HG03159 (cell line): ENCODE measurements around the gene NEURL1B.
"Not testable (repeated sequence)": the region's sequence is repeated elsewhere in the genome, so short reads cannot be mapped to it uniquely, and the experiment has no call there.

Experiments used
- ATAC-seq: cut with Tn5 transposase; IDR thresholded peaks from one replicate; pipeline ENCODE4 v1.9.1; 2021; ENCODE audit warnings: mild to moderate bottlenecking, moderate library complexity; ENCODE audit not compliant: unreplicated experiment

NEURL1B gene

DNA sequence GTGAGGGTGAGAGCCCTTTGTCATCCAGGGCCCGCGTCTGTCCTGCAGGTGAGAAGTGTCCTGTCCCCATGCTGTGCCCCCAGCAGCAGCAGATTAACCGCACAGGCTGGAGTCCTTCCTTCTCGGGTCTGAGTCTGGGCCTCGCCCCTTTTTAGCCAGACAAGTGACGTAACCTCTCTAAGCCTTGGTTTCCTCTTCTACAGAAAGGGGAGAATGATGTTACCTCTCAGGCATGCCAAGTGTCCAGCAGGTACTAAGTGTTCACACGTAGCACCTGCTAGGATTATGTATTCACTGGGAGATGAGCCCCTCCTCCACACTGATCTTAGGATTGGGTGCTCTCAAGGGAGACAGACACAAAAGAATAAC lies 6.9 kb downstream of the NEURL1B start:
- no peak for ATAC-seq

DNA sequence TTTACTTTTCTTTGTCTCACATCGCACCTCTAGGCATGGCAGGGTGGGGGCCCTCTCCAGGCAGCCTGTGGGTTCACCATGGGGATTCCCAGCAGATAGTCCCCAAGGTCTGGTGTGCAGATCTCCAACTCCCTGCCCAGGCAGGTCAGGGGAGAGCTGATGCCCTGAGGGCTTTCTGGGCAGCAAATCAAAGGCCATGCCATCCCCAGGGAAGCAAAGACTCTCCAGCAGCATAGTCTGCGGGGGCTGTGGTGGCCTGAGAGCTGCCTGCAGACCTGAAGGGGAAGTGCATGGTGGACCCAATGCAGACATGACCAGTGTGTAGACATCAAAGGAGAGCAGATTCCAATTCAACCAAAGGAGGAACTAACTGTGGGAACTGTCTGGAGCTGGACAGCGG lies 7.7 kb downstream of the NEURL1B start:
- no peak for ATAC-seq

DNA sequence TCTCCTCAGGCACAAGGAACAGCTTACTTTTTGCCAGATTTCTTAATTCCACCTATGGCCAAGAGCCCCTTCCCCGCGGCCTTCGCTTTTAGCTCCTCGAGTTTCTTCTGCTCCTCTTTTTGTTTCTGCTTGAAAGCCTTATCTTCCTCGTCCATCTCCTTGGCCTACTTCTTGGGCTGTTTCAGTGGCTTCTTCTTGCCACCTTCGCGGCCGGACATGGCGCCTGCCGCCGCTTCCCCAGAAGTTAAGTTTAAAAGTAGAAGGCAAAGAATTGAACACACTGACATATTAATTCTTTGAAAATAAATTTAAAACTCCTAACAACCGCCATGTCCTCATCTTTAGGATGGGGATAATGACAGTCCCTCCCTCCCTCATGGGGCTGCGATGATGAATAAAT lies 15.4 kb downstream of the NEURL1B start:
- not testable (repeated sequence) for ATAC-seq

DNA sequence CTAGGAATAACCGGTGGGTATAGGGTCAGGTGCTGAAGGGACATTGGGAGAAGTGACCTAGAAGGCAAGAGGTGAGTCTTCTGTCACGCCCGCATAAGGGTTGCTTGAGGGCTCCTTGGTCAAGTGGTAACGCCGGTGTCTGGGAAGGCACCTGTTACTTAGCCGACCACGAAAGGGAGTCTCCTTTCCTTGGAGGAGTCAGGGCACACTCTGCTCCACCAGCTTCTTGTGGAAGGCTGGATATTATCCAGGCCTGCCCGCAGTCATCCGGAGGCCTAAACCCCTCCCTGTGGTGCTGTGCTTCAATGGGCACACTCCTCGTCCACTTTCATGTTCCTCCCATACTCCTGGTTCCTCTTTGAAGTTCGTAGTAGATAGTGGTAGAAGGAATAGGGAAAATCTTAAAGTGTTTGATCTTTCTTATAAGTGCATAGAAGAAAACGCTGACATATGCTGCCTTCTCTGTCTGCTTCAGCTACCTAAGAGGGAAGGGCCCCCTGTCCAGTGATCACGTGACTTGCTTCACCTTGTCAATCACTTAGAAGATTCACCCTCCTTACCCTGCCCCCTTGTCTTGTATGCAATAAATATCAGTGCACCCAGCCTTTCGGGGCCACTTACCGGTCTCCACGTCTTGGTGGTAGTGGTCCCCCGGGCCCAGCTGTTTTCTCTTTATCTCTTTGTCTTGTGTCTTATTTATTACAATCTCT lies 16.6 kb downstream of the NEURL1B start:
- ATAC-seq = not testable (repeated sequence)

DNA sequence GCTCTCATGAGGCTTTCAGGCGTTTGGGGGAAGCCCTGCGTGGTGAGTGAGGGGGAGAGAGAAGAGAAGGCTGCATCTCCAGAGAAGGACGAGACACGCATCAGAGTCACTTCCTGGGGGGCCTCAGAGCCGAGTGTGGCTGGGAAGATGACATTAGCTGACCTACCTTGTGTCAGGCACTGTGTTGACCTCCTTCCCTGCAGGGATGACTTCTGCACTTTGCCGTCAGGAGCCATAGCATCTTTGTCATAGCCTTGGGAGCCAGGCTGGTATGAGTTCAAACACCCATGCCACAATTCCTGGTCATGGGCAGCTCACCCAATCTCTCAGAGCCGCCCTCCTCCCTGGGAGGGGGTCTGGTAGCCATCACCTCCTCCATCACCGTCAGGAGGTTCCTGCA lies 17.3 kb downstream of the NEURL1B start:
- ATAC-seq = no peak

DNA sequence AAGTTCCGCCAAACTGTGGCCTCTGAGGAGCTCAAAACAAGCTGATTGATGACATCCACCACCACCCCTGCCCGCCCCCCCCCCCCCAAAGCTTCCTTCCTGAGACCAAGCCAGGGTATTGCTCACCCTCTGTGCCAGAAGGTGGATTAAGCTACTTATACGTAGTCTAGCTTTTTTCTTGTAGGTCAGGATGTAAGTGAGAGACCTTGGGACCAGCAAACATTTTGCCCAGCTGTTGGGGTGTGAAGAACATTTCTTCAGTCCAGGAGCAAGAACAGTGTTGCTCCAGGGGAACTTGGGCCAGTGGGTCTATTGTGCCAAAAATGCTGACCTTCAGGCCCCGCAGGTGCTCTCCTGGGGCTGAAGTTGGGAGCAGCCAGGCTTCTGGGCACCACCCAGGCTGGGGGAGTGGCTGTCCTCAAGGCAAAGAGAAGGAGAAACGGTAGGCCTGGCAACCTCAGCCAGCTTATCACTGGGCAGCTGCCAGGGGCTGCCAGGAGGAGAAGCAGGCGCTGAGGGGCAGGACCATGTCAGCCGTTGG lies 18.0 kb downstream of the NEURL1B start:
- ATAC-seq = no peak

DNA sequence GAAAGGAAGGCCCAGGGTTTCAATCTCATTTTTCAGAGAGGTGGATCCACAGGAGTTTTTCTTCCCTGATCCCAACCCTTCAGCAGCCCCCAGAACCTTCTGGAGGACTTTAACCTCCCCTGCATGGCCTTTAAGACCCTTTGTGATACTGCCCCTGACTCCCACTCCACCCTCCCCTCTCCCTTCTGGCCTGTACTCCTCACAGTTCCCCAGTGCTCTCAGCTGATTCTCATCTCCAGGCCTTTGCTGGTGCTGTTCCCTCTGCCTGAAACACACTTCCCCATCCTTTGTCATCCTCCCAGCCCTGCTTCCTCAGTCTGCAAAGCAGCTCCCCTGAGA lies 18.5 kb downstream of the NEURL1B start:
- ATAC-seq = no peak

DNA sequence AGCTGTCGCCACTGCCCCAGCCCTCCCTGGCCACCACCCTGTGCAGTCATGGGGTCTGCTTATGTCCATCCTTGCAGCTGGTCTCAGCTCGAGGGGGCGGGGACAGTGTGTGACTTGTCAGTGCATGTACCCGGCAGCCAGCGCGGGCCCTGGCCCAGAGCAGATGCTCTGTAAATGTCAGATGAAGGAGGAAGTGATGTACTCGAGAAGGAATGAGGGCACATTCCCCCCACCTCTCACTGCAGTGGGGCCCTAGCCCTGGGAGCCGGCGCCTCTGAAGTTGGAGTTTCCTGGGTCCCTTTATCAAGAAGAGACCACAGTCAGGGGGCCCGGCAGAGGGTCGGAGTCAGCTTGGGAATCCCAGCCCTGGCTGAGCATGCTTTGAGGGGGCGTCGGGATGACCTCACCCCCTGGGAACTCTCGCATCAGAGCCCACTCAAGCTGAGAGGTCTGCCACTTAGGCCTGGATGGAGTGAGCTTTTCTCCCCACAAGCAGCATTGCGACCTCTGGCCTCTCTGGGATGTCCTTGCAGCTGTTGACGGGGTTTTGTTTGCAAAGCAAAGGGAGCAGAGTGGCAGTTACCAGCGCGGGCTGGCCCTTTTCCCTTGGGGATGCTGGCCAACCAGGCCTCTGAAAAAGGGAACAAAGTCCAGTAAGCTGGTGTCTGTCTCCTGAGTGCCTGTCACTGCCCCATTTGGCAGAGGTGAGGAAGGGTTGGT lies 19.0 kb downstream of the NEURL1B start:
- ATAC-seq = no peak

DNA sequence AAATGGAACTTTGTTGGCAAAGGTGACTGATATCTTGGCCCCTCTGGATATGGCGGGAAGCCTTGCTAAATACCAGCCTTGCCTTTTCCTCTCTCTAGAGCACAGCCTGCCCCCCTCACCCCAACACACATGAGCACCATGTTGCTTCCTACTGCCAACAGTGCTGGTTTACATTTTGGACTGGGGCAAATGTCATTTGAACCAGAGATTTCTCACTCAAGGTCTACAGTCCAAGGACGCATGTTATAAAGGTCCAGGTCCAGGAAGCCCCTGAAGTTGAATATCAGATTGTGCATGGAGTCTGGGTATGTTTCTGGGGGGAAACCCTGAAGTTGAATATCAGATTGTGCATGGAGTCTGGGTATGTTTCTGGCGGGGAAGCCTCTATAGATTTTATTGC lies 19.9 kb downstream of the NEURL1B start:
- ATAC-seq = no peak

DNA sequence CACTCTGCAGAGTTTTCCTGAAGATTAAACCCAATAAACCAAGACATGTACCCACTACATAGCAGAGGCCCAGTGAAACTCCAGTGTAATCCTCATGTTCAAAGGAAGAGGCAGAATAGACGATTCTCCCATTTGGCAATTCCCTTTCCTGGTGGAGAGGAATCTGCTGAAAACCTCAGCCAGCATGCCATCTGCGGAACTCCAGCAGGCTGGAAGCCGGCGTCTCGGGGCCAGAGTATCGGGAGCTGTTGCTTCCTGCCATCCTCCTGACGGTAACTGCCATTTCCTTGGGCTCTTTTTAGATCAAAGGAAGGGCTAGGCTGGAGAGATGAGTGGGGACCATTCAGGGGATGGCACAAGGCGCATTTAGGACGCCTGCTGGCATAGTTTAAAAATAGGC lies 20.5 kb downstream of the NEURL1B start:
- ATAC-seq = no peak

DNA sequence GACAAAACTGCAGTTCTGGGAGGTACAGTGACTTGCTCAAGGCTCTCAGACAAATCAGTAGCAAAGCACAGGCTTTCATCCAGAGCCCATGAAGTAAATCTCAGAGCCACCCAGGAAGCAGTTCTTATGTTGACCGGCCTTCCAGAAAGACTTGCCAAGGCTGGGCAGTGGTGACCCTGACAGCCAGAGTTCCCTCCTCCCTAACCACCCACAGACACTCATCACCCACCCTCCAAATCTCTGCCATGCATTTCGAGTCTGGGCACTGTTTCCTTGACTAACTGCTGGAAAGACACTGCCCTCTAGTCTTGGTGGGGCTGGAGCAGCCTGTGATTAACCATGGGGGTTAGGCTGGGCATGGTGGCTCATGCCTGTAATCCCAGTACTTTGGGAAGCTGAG lies 21.5 kb downstream of the NEURL1B start:
- no peak for ATAC-seq

DNA sequence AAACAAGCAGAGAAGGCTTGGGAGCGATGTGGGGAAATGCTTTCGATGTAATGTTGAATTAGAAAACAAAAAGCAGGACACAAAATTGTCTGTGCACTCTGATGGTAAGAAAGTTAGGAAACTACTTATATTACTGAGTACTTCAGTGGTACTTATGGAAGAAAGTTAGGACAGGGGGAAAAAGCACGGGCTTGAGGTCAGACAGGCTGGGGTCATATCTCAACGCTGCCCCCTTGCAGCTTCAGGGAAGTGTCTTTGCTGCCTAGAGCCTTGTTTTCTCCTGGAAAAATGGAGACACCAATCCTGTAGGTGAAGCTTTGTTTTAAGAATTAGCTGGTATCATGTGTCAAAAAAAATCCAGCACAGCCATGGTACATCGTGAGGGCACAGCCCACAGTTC lies 23.0 kb downstream of the NEURL1B start:
- ATAC-seq = no peak

DNA sequence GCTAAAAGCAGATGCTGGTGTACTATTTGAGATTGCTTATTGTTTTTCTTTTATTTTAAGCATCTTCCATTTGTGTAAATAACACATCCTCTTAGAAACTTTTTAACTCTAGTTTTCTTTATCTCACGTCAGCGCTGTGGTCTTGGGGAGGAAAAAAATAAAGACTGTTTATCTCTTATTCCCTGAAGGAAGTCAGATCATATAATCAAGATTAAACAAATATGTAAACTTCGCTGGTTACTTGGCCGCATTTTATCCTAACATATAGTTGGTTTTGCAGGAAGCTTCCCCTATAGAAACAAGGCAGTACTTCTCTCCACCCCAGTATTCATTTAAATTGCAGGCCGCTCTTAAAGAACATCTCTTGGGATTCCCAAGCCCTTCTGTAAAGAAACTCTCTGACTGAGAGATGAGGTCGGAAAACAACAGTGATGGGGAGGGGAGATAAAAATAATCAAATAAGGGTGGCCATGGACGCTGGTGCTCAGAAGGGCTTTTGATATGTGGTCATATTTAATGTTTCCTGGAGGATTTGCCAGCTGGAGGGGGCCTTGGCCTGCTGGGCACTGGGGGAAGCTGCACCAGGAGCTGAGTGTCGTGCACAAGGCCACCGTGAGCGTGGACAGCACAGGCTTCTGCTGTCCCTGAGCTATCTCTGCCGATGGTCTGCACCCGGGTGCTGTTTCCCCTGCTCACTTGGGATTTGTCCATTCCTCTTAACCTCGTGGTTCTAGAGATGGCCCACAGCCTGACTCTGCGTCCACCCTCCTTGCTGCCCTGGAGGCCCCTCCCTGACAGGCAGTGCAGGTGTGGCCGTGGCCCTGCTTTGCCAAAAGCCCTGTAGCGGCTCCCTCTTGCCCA lies 23.8 kb downstream of the NEURL1B start:
- no peak for ATAC-seq

DNA sequence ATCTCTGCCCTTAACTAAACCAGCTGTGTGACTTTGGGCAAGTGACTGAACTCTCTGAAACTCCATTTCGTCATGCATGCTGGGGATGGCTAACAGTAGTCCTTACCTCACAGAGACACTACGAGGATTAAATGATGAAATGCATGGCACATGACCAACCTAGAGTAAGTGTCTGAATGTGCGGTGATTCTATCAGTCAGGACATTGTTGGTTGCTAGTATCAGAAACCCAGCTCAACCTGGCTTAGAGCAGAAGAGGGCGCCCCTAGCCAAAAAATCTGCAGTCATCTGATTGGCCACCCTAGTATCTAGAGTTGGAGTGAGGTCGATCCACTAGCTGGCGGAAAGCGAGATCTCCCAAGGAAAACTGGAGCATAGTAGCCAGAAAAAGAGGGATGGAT lies 25.2 kb downstream of the NEURL1B start:
- ATAC-seq = no peak

DNA sequence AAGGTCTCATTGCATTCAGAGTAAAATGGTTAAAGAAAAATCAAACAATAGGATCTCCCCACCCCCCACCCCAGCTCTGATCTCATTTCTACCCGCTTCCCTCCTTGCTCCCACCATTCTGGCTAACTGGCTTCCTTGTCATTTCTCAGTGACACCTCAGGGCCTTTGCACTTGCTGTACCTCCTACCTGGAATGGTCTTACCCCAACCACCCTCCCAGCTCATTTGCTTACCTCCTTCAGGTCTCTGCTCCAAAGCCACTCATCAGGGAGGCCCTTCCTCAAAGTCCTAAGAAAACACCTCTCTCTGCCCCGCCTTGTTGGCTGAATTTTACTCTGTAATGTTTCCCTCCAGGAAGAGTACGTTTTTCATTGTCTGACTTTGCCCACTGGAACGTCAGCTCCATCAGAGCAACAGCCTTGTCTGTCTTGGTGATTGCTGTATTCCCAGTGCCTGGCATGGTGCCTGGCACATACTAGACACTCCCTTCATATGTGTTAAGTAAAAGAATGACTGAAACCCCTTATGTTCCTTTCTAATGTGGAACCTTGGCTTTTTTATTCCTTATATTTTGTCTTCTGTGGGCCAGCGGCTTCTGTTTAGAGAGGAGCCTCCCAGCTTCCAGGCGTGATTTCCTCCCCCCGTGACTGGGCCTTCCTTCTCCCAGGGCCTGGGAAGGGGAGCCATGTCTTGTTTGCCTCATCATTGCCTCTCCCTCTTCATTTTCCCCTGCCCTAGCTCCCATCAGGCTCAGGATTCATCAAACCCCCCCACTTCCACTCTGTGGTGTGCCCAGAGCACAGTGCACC lies 26.9 kb downstream of the NEURL1B start:
- ATAC-seq = no peak

DNA sequence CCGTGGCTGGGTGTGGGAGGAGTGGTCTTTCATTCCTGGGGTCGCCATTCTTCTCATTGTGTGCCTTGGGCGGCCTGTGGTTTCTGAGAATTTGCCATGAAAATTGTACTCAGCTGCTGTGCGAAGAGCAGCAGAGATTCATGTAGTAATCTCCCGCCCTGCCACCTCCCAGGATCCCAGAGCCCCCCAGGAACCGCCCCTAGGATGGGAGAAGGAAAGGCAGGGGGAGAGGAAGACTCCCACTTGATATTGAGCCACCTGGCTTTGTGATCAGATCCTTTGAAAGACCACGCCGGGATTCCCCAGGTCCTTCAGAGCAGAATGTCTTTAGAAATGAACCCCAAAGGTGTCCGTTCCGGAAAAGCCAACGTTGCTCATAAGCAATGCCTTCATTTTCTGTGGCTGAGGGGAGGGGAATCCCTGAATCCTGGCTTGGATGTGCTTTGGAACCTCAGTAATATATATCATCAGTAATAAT lies 27.6 kb downstream of the NEURL1B start:
- ATAC-seq = no peak

DNA sequence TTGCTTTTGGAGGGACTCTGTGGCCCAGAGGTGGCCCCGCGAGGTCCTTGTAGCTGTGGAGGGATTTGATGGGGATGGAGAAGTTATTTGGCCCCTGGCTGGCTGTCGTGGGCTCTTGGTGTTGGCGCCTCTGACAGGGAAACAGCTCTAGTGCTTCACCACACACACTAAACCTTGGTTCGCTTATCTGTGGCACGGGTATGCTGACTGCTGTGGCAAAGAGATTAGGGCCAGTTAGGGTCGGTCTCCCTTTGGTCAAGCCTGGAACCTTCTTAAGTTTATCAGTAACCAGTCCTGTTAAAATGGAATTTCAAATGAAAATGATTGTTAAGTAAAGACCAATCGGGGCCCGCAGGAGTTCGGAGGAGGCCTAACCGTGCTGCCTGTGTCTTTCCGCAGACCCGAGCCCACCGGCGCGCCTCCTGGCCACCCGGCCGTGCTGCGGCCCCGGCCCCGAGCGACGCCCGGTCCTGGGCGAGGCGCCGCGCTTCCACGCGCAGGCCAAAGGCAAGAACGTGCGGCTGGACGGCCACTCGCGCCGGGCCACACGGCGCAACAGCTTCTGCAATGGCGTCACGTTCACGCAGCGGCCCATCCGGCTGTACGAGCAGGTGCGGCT lies 28.4 kb downstream of the NEURL1B start:
- no peak for ATAC-seq

DNA sequence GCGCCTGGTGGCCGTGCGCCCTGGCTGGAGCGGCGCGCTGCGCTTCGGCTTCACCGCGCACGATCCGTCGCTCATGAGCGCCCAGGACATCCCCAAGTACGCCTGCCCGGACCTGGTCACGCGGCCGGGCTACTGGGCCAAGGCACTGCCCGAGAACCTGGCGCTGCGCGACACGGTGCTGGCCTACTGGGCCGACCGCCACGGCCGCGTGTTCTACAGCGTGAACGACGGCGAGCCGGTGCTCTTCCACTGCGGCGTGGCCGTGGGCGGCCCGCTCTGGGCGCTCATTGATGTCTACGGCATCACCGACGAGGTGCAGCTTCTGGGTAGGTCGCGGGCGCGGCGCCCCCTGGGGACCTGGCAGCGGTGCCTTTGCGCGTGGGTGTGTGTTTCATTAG lies 28.9 kb downstream of the NEURL1B start:
- ATAC-seq = no peak

DNA sequence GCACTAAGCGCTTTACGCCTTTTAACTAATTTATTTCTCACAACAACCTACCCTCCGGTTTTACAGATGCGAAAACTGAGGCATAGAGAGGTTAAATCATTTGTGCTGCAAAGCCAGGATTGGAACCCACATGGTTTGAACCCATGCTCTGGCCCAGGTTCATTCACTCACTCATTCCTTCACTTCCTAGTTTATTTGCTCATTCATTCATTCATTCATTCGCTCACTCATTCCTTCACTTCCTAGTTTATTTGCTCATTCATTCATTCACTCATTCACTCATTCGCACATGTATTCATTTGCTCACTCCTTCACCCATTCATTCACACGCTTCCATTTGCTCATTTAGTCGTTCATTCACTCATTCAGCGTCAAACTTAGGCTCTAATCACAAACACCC lies 29.4 kb downstream of the NEURL1B start:
- no peak for ATAC-seq

DNA sequence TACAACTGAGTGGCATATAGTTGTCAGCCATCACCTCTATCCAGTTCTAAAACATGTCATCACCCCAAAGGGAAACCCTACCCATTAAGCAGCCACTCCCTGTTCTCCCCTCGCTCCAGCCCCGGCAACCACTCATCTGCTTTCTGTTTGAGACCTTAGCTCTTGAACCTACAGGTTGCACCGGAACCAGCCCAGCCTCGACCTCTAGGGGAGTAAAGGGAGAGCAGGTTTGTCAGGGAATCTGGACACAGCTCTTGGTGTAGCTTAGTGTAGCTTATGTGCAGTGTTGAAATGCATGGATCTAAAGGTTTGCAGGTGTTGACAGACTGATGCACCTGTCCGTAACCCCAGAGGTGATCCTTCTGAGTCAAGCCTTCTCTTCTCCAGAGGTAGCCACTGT lies 30.0 kb downstream of the NEURL1B start:
- ATAC-seq = no peak
